ENCODE results near the gene MBNL1. TPM values are rescaled to one million over a fixed set of nuclear protein-coding genes. Genes with fewer than 3 reads are reported as not detected.
"Not testable (repeated sequence)": the region's sequence is repeated elsewhere in the genome, so short reads cannot be mapped to it uniquely, and the experiment has no call there.

MBNL1 gene
- total RNA-seq, 2 donors from 2014 or later, result 199 to 327 TPM

DNA sequence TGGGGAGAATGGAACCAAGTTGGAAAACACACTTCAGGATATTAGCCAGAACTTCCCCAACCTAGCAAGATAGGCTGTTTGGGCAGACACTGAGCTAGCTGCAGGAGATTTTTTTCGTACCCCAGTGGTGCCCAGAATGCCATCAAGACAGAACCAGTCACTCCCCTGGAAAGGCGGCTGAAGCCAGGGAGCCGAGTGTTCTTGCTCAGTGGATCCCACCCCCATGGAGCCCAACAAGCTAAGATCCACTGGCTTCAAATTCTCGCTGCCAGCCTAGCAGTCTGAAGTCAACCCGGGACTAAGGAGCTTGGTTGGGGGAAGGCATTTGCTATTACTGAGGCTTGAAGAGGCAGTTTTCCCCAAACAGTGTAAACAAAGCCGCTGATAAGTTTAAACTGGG lies 152.4 kb downstream of the MBNL1 start:
- no peak for DNase-seq (ENCODE audit: low spot score)
- H3K27ac ChIP-seq, result no peak overlapping the region
- peaks cover 0 to 13% of the 10 kb centered on the region in 2 donors for H3K4me1 ChIP-seq

DNA sequence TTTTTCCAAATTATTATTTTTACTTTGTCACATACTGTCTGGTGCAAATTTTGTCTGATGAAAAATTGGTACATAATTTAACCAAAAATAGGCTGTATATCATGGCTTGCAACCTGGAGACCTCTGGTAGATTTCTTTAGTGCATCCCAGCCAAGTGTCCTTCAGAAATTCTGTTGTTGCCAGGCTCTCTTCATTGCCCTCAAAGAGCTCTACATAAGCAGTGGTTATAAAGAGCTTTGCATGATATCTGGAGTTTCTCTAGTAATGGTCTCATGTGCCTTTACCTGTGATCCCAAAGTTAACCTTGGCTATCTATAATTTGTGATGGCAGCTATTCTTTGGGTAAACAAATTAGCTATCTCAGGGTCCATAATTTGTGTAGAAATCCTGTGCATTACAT lies 157.7 kb downstream of the MBNL1 start:
- Histone ChIP-seq H3K4me1 (peaks cover 0 to 37% of the 10 kb centered on the region in 2 donors), H3K9me3 (no peaks in the 10 kb centered on the region), H3K27me3 (no peaks in the 10 kb centered on the region), H3K4me3 (no peak overlapping the region), H3K27ac (peak overlapping the region in 1 of 2 donors; percentile 59), H3K36me3 (peaks cover 13% of the 10 kb centered on the region)
- no peak for DNase-seq (ENCODE audit: low spot score)
- TF ChIP-seq, protein P1, sequence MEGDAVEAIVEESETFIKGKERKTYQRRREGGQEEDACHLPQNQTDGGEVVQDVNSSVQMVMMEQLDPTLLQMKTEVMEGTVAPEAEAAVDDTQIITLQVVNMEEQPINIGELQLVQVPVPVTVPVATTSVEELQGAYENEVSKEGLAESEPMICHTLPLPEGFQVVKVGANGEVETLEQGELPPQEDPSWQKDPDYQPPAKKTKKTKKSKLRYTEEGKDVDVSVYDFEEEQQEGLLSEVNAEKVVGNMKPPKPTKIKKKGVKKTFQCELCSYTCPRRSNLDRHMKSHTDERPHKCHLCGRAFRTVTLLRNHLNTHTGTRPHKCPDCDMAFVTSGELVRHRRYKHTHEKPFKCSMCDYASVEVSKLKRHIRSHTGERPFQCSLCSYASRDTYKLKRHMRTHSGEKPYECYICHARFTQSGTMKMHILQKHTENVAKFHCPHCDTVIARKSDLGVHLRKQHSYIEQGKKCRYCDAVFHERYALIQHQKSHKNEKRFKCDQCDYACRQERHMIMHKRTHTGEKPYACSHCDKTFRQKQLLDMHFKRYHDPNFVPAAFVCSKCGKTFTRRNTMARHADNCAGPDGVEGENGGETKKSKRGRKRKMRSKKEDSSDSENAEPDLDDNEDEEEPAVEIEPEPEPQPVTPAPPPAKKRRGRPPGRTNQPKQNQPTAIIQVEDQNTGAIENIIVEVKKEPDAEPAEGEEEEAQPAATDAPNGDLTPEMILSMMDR (IDR thresholded peaks at IDR 0.05), result no peak

More for the DNA sequence above, 152.4 kb downstream of the MBNL1 start:
- H3K9me3 ChIP-seq, result no peaks in the 10 kb centered on the region
- TF ChIP-seq, protein P1 (IDR thresholded peaks at IDR 0.05), result no peak
- H3K36me3 ChIP-seq, result peaks cover 41% of the 10 kb centered on the region
- H3K27me3 ChIP-seq, result no peaks in the 10 kb centered on the region
- H3K4me3 ChIP-seq, result no peak overlapping the region

- Histone ChIP-seq H3K4me1 (peaks cover 0 to 37% of the 10 kb centered on the region in 2 donors), H3K27me3 (no peaks in the 10 kb centered on the region), H3K4me3 (no peak overlapping the region), H3K36me3 (peaks cover 11% of the 10 kb centered on the region), H3K9me3 (no peaks in the 10 kb centered on the region), H3K27ac (peak overlapping the region in 1 of 2 donors; percentile 73)
- DNase-seq (ENCODE audit: low spot score), result no peak
- TF ChIP-seq, protein P1 (IDR thresholded peaks at IDR 0.05), result no peak
These were observed 159.8 kb downstream of the MBNL1 start for GRCh38 chr3:152428577-152428976.

DNA sequence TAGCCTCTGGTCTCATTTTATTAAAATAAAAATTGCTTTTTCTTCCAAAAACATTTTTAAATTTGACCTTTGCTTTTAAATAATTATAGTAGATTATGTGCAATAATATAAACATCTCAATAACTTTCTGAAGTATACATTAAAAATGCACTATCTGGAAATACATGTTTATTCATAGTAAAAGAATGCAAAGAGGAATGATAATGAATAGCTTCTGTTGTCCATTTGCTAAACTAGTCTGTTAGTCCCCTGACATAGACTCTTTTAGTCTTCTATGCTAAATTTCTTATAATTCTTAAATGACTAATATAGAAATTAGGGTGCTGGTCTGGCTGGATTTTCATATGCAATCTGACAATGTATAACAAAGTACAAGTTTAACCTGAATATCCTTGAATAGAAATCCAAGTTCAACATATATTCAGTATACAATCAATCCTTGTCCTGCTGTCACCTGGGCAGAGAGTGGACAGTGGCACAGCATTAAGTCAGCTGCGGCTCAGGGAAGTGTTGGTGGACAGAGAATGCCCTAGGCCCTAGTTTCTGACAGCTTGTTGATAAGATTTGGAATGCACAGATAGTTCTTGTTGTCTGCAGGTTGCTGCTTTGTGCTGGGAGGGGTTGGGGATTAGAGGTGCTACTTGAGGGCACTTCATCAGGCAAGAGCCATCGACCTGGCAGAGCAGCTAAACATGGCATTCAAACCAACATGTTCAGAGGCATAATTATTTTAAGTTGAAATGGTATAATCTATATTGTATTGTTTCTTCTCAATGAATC lies 161.7 kb downstream of the MBNL1 start:
- peaks cover 0 to 39% of the 10 kb centered on the region in 2 donors for H3K4me1 ChIP-seq
- H3K4me3 ChIP-seq, result no peak overlapping the region
- no peak for DNase-seq (ENCODE audit: low spot score)

GRCh38 chr3:152434142-152434541 lies 165.4 kb downstream of the MBNL1 start:
- H3K4me1 ChIP-seq, result peaks cover 0 to 51% of the 10 kb centered on the region in 2 donors
- DNase-seq (ENCODE audit: low spot score), result no peak
- no peak overlapping the region for H3K4me3 ChIP-seq
- H3K27ac ChIP-seq, result no peak overlapping the region
- TF ChIP-seq, protein P1 (IDR thresholded peaks at IDR 0.05), result no peak
- peaks cover 0 to 8% of the 10 kb centered on the region in 2 donors for H3K9me3 ChIP-seq
- H3K36me3 ChIP-seq, result peaks cover 19% of the 10 kb centered on the region
- no peaks in the 10 kb centered on the region for H3K27me3 ChIP-seq

More for the DNA sequence above, 161.7 kb downstream of the MBNL1 start:
- peak overlapping the region in 1 of 2 donors; percentile 73 for H3K27ac ChIP-seq
- H3K9me3 ChIP-seq, result peaks cover 0 to 8% of the 10 kb centered on the region in 2 donors
- no peaks in the 10 kb centered on the region for H3K27me3 ChIP-seq
- TF ChIP-seq, protein P1 (IDR thresholded peaks at IDR 0.05), result no peak
- peaks cover 19% of the 10 kb centered on the region for H3K36me3 ChIP-seq

DNA sequence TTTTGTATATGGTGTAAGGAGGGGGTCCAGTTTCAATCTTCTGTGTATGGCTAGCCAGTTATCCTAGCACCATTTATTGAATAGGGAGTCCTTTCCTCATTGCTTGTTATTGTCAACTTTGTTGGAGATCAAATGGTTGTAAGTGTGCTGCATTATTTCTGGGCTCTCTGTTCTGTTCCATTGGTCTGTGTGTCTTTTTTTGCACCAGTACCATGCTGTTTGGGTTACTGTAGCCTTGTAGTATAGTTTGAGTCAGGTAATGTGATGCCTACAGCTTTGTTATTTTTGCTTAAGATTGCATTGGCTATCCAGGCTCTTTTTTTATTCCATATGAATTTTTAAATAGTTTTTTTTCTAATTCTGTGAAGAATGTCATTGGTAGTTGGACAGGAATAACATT lies 166.5 kb downstream of the MBNL1 start:
- not testable (repeated sequence) for H3K27ac ChIP-seq; DNase-seq (ENCODE audit: low spot score); H3K27me3 ChIP-seq; H3K4me3 ChIP-seq; H3K9me3 ChIP-seq
- H3K4me1 ChIP-seq, result peaks cover 0 to 44% of the 10 kb centered on the region in 2 donors
- H3K36me3 ChIP-seq, result peaks cover 19% of the 10 kb centered on the region

Measured in right atrium auricular region (tissue), 2 donors.